ENCODE data around the gene CMTM3. TPM values are rescaled to one million over a fixed set of nuclear protein-coding genes. Genes with fewer than 3 reads are reported as not detected.

The CMTM3 gene
- polyA plus RNA-seq, 1 of the 3 experiments (the other 2 are of a cell fraction) = 69.4 TPM

- no peaks in the 10 kb centered on the region for H3K9me2 ChIP-seq
- POLR2A ChIA-PET = no interaction called here
- H3K4me2 ChIP-seq = peak overlapping the region; percentile 44
- no peaks in the 10 kb centered on the region for H3K9me3 ChIP-seq
- TF ChIP-seq USF2 (IDR thresholded peaks at IDR 0.05; ENCODE audit: borderline replicate concordance, low read depth, low read length) = no peak
- no peak for TF ChIP-seq NRF1 (IDR thresholded peaks at IDR 0.05; ENCODE audit: low read depth, low read length)
- no peak for TF ChIP-seq GABPA (IDR thresholded peaks at IDR 0.05; ENCODE audit: low read depth)
- TF ChIP-seq CHD2 (IDR thresholded peaks at IDR 0.05; ENCODE audit: low read length, partially characterized antibody) = no peak
- no peak for TF ChIP-seq JUND (IDR thresholded peaks at IDR 0.05)
- peak; percentile 33 for TF ChIP-seq CTCF (IDR thresholded peaks at IDR 0.05)
- TF ChIP-seq USF1 (IDR thresholded peaks at IDR 0.05; ENCODE audit: borderline replicate concordance, low read depth) = no peak
- no peak for TF ChIP-seq TEAD4 (IDR thresholded peaks at IDR 0.05; ENCODE audit: borderline replicate concordance, insufficient read depth)
- TF ChIP-seq ELF1 (IDR thresholded peaks at IDR 0.05) = no peak
- no peak for TF ChIP-seq ZBTB33 (IDR thresholded peaks at IDR 0.05; ENCODE audit: borderline replicate concordance, low read depth)
- peak; percentile 35; the same call in 1 of the 2 replicates for TF ChIP-seq TCF12 (IDR thresholded peaks at IDR 0.05)
- peak; percentile 67 for TF ChIP-seq PBX3 (IDR thresholded peaks at IDR 0.05)
- CTCF ChIA-PET = interaction anchor here (1.2 to 2.8 kb wide), 2 partner anchors 18 to 28 kb away, joined by 4 to 9 read pairs; no protein-coding TSS in a partner anchor
- H3K27me3 ChIP-seq (ENCODE audit: insufficient read depth) = no peaks in the 10 kb centered on the region
- DNase-seq = no peak
- H3K4me3 ChIP-seq (ENCODE audit: low read depth in 2 of 2, low read length in 1 of 2) = no peak overlapping the region
- peaks cover 7% of the 10 kb centered on the region for H3F3A ChIP-seq (replicated peaks; ENCODE audit: insufficient read depth)
- no peaks in the 10 kb centered on the region for H3K79me2 ChIP-seq (ENCODE audit: insufficient read depth)
- no peak overlapping the region for H3K9ac ChIP-seq
- H4K20me1 ChIP-seq (ENCODE audit: insufficient read depth) = no peaks in the 10 kb centered on the region
- peak overlapping the region; percentile 56; the same call in 1 of the 2 replicates for H2AFZ ChIP-seq (ENCODE audit: low read depth)
- H3K36me3 ChIP-seq (replicated peaks in 1 of 2; ENCODE audit: control insufficient read depth in 1 of 2, insufficient read depth in 2 of 2, low read length in 1 of 2) = no peaks in the 10 kb centered on the region
- peaks cover 0 to 16% of the 10 kb centered on the region in 2 experiments; a peak in 2 of 4 replicates for H3K4me1 ChIP-seq (ENCODE audit: control insufficient read depth in 1 of 2, insufficient read depth in 2 of 2, low read depth in 1 of 2, low read length in 1 of 2)
- H3K27ac ChIP-seq (ENCODE audit: low read depth in 2 of 2, low read length in 1 of 2) = peak overlapping the region; percentile 31 to 52; a peak in 3 of 4 replicates
- 73% methylated on average over 4 of the region's 4 CpGs for WGBS (ENCODE audit: low lambda C conversion rate)
These were observed 23.8 kb upstream of the CMTM3 start for GRCh38 chr16:66580605-66581209.

Measured in SK-N-SH (cell line).